GM18526 (cell line): ENCODE measurements around the gene PYCR2.

Source experiments
- POLR2A ChIP-seq: IDR thresholded peaks from 3 replicates; pipeline ENCODE4 v1.6.1; 2011; ENCODE audit not compliant: insufficient read length; ENCODE audit errors: extremely low read depth

The PYCR2 gene

DNA sequence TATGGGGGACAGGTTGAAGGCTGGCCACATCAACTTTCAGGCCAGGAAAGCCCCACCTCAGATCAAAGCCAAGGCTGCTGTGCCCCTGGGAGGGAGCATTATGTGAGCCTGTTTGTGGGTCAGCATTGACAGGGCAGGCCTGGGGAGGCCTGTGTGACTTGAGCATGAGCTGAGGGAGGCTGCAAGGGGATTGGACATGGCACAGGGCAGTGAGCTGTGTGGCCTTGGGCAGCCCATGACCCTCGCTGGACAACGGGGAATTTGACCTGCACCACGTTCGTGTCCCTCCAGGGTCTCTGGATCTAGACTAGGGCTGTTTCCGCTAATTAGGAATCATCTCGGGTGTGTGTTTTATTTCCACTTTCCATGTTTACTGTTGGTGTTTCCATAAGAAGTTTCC is 17.6 kb downstream of the PYCR2 start:
- no peak for TF ChIP-seq POLR2A

DNA sequence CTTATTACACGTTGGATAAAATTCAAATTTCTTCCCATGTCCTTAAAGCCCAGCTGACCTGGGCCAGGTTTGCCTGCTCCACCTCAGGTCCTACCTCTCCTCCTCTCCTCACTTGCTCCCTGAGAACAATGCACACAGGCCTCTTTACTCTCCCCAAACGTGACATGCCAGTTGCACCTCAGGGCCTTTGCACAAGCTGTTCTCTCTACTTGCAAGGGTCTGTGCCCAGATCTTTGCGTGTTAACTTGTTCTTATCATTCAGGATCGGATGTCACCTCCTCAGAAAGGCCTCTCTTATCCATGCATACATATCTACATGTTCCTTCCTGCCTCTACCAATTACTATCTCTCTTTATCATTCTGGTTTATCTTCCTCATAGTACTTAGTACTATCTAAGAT is 20.4 kb downstream of the PYCR2 start:
- TF ChIP-seq POLR2A = no peak

DNA sequence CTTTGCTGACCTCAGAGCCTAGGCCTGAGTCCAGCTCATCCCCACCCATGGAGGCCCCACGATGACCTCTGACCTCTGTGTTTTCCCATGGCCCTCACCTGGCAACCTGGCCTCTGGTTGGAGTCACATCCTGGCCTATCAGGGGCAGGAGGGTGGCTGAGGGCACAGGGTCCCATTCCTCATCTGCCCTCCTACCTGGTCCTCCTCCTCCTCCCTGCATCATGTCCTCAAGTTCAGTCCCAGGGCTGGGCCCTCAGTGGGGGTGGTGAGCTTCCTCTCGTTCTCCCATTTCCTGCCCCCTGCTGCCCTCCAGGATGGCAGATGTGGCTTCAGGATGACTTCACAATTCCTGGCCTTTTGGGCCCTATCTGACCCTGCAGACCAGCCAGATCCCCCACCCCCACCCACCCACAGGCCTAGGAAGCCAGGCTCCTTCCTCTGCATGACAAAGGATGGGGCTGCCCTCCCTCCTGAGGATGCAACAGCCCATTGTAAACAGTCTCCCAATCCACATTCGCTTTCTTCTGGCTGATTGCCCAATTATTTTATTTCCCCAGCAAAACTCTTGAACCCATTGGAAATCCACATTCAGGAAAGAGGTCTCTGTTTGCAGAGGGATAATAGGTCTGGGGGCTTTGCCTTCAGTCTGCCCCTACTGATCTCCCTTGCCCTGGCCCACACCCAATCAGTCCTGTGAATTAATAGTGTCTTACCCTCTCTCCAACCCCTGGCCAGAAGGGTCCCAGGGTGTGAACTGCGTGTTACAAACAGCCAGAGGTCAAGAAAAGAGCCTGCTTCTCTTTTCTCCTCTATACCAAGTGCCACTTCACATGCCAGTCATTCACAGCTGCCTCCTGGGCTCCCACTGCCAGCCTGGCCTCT is 24.8 kb downstream of the PYCR2 start:
- TF ChIP-seq POLR2A = no peak

DNA sequence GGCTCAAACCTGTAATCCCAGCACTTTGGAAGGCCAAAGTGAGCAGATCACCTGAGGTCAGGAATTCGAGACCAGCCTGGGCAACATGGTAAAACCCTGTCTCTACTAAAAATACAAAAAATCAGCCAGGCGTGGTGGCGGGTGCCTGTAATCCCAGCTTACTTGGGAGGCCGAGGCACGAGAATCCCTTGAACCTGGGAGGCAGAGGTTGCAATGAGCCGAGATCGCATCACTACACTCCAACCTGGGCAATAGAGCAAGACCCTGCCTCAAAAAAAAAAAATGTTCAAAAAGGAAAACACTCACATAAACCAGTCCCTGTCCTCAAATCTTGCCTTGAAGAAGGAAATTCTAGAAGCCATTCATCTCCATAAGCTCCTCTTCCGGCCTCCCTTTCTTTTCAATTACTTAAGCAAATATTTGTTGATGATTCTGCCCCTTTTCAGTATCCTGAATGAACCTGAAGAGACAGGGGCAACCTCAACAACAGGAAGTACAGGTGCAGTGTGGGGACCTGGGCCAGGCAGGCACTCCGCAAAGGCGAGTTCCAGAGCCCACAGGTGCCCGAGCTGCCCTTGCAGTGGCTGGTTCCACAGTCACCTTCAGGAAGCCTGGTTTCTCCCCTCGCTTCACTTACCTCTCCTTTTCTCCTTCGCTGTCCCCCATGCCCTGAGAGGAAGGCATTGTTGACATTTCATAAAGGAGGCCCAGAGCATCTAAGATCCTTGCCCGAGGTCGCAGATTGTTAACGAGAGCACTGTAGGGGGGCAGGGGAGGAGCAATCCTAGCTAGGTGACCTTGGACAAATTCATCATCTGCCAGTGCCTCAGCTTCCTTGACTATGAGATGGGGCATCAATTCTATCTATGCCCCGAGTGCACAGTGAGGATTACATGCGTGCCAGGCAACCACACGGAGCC is 26.2 kb downstream of the PYCR2 start:
- TF ChIP-seq POLR2A = no peak

DNA sequence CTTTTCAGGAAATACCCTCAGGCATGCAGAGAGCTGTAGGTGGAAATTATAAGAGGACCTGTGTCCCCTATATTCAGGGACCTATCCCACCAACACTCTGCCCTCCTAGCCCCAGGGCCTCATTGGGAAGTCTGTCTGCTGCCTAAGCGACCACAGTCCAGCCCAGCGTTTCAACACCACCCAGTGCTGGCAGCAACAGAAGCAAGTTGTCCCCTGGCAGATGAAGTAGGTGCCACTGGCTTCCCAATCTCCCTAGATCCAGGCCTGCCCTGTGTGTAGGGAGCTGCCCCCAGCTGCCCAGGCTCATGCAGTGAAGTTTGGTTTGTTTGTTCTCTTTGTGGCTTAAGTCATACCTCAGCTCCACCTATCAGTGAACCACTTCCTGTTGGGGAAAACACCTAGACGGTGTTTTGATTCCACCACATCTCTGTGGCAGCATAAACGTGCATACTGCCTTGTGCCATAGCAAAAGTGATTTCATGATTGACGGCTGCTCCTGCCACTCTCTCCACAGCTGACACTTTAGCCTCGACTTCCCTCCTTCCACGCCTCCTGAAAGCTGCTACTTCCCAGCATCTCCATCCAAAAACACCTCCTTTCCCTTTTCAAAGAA is 27.0 kb downstream of the PYCR2 start:
- no peak for TF ChIP-seq POLR2A

DNA sequence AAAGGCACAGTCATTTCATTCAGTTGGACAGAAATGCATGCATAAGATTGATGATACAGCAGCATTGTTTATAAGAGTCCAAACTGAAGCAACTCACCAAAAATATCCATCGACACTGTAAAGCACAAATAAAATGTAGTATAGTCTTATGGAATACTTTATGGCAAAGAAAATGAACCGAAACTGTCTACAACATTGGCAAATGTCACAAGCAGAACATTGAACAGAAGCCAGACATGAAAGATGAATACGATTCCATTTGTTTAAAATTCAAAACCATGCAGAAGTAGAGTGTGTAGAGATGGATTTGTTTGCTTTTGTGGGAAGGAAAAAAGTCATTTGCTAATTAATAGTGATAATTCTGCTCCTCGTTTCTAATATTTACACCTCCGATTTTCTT is 27.6 kb downstream of the PYCR2 start:
- TF ChIP-seq POLR2A = no peak

DNA sequence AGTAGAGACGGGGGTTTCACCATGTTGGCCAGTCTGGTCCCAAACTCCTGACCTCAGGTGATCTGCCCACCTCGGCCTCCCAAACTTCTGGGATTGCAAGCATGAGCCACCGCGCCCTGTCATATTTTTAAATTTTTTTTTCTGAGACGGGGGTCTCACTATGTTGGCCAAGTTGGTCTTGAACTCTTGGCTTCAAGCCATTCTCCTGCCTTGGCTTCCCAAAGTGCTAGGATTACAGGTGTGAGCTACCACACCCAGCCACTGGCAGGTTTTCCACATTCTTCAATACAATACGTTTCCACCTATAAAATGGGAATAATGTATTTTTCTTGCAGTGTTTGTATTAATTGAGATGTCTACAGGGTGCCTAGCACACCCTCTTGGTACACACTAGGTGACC is 31.7 kb downstream of the PYCR2 start:
- no peak for TF ChIP-seq POLR2A

DNA sequence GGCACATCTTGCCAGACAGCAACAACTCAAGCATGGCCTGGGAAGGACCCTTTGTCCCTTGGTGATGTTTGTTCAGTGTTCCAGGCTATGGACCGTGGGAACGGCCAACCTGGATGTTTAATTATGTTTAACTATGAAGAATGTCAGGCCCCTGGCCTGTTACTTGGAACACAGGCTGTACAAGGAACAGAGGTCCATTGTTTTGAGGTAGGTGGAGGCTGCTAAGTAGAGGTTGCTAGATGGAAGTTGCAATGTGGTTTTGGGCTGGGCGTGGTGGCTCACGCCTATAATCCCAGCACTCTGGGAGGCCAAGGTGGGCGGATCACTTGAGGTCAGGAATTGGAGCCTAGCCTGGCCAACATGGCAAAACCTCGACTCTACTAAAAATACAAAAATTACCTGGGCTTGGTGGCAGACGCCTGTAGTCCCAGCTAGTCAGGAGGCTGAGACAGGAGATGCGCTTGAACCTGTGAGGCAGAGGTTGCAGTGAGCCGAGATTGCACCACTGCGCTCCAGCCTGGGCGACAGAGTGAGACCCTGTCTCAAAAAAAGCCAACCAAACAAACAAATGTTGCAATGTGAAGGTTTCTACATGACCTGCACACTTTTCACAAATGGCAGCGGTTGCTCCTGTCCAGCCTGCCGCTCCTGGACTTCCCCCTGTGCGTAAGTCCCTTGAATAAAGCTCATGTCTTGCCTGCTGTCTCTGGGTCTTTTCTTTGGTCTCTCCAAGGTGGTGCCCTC is 32.6 kb downstream of the PYCR2 start:
- no peak for TF ChIP-seq POLR2A

DNA sequence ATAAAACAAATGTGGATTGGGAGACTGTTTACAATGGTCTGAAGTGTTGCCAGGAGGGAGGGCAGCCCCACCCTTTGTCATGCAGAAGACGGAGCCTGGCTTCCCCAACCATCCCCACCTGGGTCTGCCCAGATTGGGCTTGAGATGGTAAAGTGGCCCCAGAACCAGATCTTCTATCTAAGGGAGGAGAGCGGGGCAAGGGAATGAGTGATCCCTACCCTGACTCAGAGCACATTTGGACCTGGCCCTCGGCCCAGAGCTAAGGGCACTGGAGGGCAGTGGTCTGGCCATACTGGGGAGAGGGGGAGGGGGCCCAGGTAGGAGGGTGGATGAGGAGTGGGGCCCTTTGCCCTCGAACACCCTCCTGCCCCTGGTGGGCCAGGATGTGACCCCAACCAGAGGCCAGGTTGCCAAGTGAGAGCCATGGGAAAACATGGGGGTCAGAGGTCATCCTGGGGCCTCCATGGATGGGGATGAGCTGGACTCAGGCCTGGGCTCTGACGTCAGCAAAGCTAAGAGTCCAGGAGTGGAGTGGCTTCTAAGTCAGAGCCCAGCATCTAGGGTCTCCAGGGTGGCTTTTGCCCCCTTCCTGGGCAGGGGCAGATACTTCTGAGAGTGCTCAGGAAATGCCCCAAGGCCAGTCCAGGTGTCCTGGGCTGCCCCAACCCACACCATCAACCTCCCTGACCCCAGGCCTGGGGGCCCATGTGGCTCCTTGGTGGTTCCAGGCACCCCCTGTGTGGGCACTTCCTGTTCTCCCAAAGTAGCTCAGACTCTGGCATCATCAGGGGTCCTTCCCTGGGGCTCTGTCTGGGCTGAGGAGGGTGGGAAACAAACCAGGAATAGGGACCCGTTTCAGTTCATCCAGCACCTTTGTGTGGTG is 33.5 kb downstream of the PYCR2 start:
- TF ChIP-seq POLR2A = no peak

DNA sequence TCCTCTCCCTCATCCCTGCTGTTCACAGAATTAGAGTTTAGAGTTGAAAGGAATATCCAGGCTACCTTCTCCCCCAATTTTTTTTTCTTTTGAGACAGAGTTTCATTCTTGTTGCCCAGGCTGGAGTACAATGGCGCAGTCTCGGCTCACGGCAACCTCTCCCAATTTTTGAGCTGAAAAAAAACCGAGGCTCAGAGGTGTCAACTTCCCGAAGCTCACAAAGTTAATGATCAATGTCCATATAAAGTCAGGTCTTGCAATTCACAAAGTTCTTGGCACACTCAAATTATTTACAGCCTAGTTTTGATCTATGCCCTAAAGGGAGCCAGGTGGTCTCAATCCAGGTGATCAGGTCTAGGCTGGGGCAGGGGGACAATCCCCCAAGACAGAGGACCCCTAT is 34.3 kb downstream of the PYCR2 start:
- TF ChIP-seq POLR2A = no peak

DNA sequence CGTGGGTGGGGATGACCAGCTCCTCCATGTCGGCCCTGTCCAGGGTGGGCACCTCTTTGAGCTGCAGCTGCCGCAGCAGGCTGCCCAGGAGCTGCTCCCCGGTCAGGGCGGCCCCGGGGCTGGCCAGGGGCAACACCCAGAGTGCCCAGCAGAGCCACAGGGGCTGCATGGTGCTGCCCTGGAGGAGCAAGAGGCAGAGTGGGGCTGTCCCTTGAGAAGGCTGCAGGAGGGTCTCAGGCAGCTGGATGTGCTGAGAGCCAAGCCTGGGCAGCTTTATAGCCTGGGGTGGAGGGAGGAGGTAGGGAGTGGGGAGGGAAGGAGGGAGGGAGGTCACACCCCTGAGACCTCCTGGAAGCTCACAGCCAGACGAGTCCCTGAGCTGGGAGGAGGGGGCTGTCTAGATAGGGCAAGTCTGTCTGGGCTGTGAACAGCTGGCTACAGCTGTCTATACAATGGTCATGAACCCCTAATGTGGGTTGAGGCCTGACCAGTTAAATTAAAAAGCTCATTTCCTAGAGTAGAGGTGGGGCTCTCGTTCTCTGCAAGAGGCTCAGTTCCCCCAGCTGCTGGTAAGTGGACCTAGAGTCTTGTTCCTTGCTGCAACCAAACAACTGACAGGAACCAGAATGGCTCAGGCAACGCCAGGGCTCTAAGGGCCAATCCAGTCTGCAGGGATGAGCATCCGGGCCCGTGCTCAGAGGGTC is 35.0 kb downstream of the PYCR2 start, which contains the start of gene LEFTY1:
Gene LEFTY1, minus strand, starts transcription at position 249 of the 704 bp plus-strand sequence. Its CDS starts 80 bp downstream, at position 169.
- no peak for TF ChIP-seq POLR2A

DNA sequence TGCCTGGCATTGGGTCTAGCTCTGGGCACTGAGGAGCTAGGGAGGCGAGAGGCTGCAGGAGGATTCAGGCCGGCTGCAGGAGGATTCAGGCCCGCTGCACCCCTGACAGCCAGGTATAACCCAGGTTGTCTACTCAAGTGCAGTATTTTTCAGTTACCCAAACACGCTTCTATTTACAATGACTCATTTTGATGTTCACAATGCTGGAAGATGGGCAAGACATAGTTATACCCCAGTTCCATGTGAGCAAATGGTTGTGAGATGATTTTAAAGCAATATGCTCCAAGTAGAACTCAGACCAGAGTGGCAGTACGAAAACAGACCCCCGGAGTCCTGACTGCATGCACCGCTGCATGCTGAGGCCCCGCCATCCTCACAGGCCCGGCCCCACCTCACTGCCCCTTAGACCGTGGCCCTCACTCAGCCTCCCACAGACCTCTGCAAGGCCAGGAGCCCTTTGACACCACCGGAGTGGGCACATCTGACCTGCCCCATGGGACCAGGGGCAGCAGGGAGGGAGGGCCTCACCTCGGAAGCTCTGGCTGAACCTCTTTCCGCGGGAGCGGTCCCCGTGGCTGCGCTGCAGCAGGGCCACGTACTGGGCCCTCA is 35.7 kb downstream of the PYCR2 start:
- no peak for TF ChIP-seq POLR2A

DNA sequence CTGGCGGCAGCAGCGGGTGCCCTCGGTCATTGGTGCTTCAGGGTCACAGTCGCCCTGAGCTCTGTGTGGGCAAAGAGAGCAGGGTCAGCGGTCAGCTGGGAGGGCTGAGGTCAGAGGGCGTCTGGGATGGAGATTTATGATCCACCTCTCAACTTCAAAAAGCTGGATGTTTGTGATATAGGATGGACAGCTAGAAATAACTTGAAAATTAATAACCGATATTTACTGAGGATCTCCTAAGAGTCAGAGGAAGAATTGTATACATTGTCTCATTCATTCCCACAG is 37.1 kb downstream of the PYCR2 start:
- TF ChIP-seq POLR2A = no peak
